HepG2 (cell line): ENCODE data around the gene NWD2. TPM values are rescaled to one million over a fixed set of nuclear protein-coding genes. Genes with fewer than 3 reads are reported as not detected.

Experiments used
- BCL6 ChIP-seq: IDR thresholded peaks from 2 replicates; pipeline ENCODE4 v1.6.1; 2016; ENCODE audit warnings: missing genetic modification reagents, missing compliant biosample characterization
- FOXA3 ChIP-seq: IDR thresholded peaks from 2 replicates; pipeline ENCODE4 v1.6.1; 2016; ENCODE audit warnings: missing genetic modification reagents, missing compliant biosample characterization
- GATAD2A ChIP-seq: IDR thresholded peaks from 2 replicates; pipeline ENCODE4 v1.6.1; 2016
- HNRNPUL1 ChIP-seq: fragments of 200-400 bp; formaldehyde crosslinking; IDR thresholded peaks from 2 replicates; pipeline ENCODE4 v1.6.1; 2017; ENCODE audit warnings: low read depth, mild to moderate bottlenecking, low read length, moderate library complexity
- SAP130 ChIP-seq: IDR thresholded peaks from 2 replicates; pipeline ENCODE4 v1.6.1; 2016; ENCODE audit warnings: low read depth
- SMAD1 ChIP-seq: sonication (generic); formaldehyde crosslinking; IDR thresholded peaks from 2 replicates; pipeline ENCODE4 v1.4.0; 2020; ENCODE audit warnings: missing genetic modification reagents, low read depth, mild to moderate bottlenecking, borderline replicate concordance
- SNAPC2 ChIP-seq: sonication (generic); formaldehyde crosslinking; IDR thresholded peaks from 2 replicates; pipeline ENCODE4 v1.8.1; 2022; ENCODE audit warnings: mild to moderate bottlenecking, missing genetic modification reagents
- THAP11 ChIP-seq: IDR thresholded peaks from 2 replicates; pipeline ENCODE4 v1.6.1; 2016; ENCODE audit warnings: missing biosample characterization, missing genetic modification reagents
- ZNF331 ChIP-seq: sonication (generic); formaldehyde crosslinking; IDR thresholded peaks from 2 replicates; pipeline ENCODE4 v1.4.0; 2020; ENCODE audit warnings: missing genetic modification reagents
- ZNF543 ChIP-seq: sonication (generic); formaldehyde crosslinking; IDR thresholded peaks from 2 replicates; pipeline ENCODE4 v1.4.0; 2020; ENCODE audit warnings: mild to moderate bottlenecking, missing genetic modification reagents
- ZNF644 ChIP-seq: IDR thresholded peaks from 2 replicates; pipeline ENCODE4 v1.6.1; 2016; ENCODE audit warnings: low read depth
- ZNF670 ChIP-seq: sonication (generic); formaldehyde crosslinking; IDR thresholded peaks from 2 replicates; pipeline ENCODE4 v1.8.0; 2022; ENCODE audit warnings: mild to moderate bottlenecking, missing genetic modification reagents, borderline replicate concordance
- polyA plus RNA-seq, 8 experiments: library from polyadenylated mRNA; depleted of rRNA in 3 of 8; stranded (reverse) in 7 of 8; unstranded in 1 of 8; fragments of >200 nt; fragmentation: Illumina TruSeq in 4 of 8; extraction: Trizol in 4 of 8; gene quantifications; 2 replicates each; pipeline versions ENCODE4 v1.2.1 to v1.2.3, GENCODE V29; 2011 to 2016; ENCODE audit warnings: low read depth in 4 of 8, missing spikeins in 1 of 8, mixed read lengths in 1 of 8; ENCODE audit not compliant: insufficient read depth in 1 of 8
- total RNA-seq, 5 experiments: library from RNA; depleted of rRNA; stranded (reverse); fragments of >200 nt; fragmentation: Illumina TruSeq; extraction: Trizol; gene quantifications; 2 replicates each; pipeline ENCODE4 v1.2.3, GENCODE V29; 2016; ENCODE audit warnings: low read depth in 1 of 5
- TF ChIP-seq, protein P1 (sequence below), 2 experiments: fragments of 450-650 bp in 1 of 2; sonication (generic) in 1 of 2; formaldehyde crosslinking; IDR thresholded peaks; 2 replicates each; pipeline versions ENCODE4 v1.5.0 to v1.8.0; 2020 to 2022; ENCODE audit warnings: mild to moderate bottlenecking in 1 of 2, missing genetic modification reagents in 1 of 2
- TF ChIP-seq, protein P2 (sequence below): sonication (generic); formaldehyde crosslinking; IDR thresholded peaks from 2 replicates; pipeline ENCODE4 v1.5.1; 2020; ENCODE audit warnings: missing genetic modification reagents, mild to moderate bottlenecking, borderline replicate concordance
- TF ChIP-seq, protein P3 (sequence below): sonication (generic); formaldehyde crosslinking; IDR thresholded peaks from 2 replicates; pipeline ENCODE4 v1.8.0; 2022; ENCODE audit warnings: missing genetic modification reagents, mild to moderate bottlenecking, moderate library complexity, borderline replicate concordance
- TF ChIP-seq, protein P4 (sequence below): sonication (generic); formaldehyde crosslinking; IDR thresholded peaks from 2 replicates; pipeline ENCODE4 v1.4.0; 2020; ENCODE audit warnings: missing genetic modification reagents, borderline replicate concordance
- TF ChIP-seq, protein P5 (sequence below): sonication (generic); formaldehyde crosslinking; IDR thresholded peaks from 2 replicates; pipeline ENCODE4 v1.4.0; 2020; ENCODE audit warnings: missing genetic modification reagents

Gene NWD2
- total and polyA plus RNA-seq, 2 of the 13 experiments (the other 11 are each of a cell fraction or from before 2014, with no cell fraction given), result not detected

DNA sequence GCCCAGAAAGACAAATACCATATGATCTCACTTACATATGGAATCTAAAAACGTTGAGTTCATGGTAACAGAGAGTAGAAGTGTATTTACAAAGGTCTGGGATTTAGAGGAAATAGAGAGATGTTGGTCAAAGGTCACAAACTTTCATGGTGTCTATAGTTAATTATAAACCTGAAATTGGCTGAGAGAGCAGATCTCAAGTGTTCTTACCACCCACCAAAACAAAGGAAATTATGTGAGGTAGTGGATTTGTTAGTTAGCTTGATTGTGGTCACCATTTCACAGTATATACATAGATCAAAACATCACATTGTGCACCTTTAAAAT, 186.8 kb downstream of the NWD2 start (continued):
- TF ChIP-seq ZNF670 (CRISPR knock-in tag) (no peak), SMAD1 (CRISPR knock-in tag) (no peak), ZNF543 (CRISPR knock-in tag) (no peak), THAP11 (peak; percentile 38; the same call in 1 of the 2 replicates), ZNF644 (peak; percentile 85), SAP130 (peak; percentile 58; the same call in 1 of the 2 replicates), SNAPC2 (CRISPR knock-in tag) (no peak), FOXA3 (peak; percentile 84), HNRNPUL1 (peak; percentile 95), GATAD2A (CRISPR knock-in tag) (peak; percentile 86), ZNF331 (CRISPR knock-in tag) (peak; percentile 34; the same call in 1 of the 2 replicates), BCL6 (peak; percentile 72)
- TF ChIP-seq, protein P1, sequence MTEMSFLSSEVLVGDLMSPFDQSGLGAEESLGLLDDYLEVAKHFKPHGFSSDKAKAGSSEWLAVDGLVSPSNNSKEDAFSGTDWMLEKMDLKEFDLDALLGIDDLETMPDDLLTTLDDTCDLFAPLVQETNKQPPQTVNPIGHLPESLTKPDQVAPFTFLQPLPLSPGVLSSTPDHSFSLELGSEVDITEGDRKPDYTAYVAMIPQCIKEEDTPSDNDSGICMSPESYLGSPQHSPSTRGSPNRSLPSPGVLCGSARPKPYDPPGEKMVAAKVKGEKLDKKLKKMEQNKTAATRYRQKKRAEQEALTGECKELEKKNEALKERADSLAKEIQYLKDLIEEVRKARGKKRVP (CRISPR knock-in tag; IDR thresholded peaks at IDR 0.05), result no peak
- TF ChIP-seq, protein P2, sequence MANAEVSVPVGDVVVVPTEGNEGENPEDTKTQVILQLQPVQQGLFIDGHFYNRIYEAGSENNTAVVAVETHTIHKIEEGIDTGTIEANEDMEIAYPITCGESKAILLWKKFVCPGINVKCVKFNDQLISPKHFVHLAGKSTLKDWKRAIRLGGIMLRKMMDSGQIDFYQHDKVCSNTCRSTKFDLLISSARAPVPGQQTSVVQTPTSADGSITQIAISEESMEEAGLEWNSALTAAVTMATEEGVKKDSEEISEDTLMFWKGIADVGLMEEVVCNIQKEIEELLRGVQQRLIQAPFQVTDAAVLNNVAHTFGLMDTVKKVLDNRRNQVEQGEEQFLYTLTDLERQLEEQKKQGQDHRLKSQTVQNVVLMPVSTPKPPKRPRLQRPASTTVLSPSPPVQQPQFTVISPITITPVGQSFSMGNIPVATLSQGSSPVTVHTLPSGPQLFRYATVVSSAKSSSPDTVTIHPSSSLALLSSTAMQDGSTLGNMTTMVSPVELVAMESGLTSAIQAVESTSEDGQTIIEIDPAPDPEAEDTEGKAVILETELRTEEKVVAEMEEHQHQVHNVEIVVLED (CRISPR knock-in tag), result 0 out of 2 replicates have a peak, but pooled peaks have one; percentile 25
- TF ChIP-seq, protein P3, sequence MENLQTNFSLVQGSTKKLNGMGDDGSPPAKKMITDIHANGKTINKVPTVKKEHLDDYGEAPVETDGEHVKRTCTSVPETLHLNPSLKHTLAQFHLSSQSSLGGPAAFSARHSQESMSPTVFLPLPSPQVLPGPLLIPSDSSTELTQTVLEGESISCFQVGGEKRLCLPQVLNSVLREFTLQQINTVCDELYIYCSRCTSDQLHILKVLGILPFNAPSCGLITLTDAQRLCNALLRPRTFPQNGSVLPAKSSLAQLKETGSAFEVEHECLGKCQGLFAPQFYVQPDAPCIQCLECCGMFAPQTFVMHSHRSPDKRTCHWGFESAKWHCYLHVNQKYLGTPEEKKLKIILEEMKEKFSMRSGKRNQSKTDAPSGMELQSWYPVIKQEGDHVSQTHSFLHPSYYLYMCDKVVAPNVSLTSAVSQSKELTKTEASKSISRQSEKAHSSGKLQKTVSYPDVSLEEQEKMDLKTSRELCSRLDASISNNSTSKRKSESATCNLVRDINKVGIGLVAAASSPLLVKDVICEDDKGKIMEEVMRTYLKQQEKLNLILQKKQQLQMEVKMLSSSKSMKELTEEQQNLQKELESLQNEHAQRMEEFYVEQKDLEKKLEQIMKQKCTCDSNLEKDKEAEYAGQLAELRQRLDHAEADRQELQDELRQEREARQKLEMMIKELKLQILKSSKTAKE (CRISPR knock-in tag), result no peak
- TF ChIP-seq, protein P4, sequence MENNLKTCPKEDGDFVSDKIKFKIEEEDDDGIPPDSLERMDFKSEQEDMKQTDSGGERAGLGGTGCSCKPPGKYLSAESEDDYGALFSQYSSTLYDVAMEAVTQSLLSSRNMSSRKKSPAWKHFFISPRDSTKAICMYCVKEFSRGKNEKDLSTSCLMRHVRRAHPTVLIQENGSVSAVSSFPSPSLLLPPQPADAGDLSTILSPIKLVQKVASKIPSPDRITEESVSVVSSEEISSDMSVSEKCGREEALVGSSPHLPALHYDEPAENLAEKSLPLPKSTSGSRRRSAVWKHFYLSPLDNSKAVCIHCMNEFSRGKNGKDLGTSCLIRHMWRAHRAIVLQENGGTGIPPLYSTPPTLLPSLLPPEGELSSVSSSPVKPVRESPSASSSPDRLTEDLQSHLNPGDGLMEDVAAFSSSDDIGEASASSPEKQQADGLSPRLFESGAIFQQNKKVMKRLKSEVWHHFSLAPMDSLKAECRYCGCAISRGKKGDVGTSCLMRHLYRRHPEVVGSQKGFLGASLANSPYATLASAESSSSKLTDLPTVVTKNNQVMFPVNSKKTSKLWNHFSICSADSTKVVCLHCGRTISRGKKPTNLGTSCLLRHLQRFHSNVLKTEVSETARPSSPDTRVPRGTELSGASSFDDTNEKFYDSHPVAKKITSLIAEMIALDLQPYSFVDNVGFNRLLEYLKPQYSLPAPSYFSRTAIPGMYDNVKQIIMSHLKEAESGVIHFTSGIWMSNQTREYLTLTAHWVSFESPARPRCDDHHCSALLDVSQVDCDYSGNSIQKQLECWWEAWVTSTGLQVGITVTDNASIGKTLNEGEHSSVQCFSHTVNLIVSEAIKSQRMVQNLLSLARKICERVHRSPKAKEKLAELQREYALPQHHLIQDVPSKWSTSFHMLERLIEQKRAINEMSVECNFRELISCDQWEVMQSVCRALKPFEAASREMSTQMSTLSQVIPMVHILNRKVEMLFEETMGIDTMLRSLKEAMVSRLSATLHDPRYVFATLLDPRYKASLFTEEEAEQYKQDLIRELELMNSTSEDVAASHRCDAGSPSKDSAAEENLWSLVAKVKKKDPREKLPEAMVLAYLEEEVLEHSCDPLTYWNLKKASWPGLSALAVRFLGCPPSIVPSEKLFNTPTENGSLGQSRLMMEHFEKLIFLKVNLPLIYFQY (CRISPR knock-in tag), result no peak
- TF ChIP-seq, protein P5, sequence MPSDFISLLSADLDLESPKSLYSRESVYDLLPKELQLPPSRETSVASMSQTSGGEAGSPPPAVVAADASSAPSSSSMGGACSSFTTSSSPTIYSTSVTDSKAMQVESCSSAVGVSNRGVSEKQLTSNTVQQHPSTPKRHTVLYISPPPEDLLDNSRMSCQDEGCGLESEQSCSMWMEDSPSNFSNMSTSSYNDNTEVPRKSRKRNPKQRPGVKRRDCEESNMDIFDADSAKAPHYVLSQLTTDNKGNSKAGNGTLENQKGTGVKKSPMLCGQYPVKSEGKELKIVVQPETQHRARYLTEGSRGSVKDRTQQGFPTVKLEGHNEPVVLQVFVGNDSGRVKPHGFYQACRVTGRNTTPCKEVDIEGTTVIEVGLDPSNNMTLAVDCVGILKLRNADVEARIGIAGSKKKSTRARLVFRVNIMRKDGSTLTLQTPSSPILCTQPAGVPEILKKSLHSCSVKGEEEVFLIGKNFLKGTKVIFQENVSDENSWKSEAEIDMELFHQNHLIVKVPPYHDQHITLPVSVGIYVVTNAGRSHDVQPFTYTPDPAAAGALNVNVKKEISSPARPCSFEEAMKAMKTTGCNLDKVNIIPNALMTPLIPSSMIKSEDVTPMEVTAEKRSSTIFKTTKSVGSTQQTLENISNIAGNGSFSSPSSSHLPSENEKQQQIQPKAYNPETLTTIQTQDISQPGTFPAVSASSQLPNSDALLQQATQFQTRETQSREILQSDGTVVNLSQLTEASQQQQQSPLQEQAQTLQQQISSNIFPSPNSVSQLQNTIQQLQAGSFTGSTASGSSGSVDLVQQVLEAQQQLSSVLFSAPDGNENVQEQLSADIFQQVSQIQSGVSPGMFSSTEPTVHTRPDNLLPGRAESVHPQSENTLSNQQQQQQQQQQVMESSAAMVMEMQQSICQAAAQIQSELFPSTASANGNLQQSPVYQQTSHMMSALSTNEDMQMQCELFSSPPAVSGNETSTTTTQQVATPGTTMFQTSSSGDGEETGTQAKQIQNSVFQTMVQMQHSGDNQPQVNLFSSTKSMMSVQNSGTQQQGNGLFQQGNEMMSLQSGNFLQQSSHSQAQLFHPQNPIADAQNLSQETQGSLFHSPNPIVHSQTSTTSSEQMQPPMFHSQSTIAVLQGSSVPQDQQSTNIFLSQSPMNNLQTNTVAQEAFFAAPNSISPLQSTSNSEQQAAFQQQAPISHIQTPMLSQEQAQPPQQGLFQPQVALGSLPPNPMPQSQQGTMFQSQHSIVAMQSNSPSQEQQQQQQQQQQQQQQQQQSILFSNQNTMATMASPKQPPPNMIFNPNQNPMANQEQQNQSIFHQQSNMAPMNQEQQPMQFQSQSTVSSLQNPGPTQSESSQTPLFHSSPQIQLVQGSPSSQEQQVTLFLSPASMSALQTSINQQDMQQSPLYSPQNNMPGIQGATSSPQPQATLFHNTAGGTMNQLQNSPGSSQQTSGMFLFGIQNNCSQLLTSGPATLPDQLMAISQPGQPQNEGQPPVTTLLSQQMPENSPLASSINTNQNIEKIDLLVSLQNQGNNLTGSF, result no peak
